ENCODE data around the gene NRP1.

DNA sequence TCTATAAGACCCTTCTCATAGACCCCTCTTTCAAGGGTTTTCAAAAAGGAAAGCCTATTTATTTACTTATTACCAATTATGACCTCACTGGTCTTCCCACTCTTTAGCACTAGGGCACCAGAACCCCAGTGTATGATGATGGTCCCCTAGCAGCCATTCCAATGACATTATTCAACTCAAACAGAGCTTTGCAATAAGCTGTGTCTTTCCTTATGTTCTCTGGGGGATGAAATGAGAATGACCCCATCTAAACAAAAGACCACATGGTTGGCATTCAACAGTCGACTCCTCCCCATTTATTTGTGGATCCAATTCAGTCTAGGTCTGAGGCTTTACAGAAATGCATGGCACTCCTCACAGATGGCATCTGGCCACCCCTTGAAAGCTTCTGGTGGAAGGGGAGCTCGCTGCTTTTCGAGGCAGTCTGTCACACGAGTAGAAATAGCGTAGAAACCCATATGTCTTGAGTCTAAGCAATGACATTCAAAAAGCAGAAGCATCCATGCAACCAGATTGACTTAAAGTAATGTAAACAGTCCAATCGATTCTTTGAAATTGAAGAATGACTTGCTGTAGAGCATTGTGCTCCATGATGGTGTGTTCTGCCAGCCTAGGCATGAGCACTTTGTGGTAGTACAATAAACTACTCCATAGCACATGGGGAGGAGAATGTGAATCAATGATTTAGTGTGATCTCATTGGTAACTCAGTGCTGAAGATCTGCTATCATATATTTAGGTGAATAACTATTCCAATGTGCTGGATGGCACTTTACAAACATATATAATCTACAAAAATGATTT, 29.8 kb downstream of the NRP1 start:
- TF ChIP-seq JUN (IDR thresholded peaks at IDR 0.05; ENCODE audit: borderline replicate concordance, insufficient read depth, insufficient read length, low read depth) (no peak), MYC (IDR thresholded peaks at IDR 0.05; ENCODE audit: low read depth, low read length) (no peak), POLR2A (IDR thresholded peaks at IDR 0.05; ENCODE audit: low read depth, low read length) (no peak)
- TF ChIP-seq, protein P1, sequence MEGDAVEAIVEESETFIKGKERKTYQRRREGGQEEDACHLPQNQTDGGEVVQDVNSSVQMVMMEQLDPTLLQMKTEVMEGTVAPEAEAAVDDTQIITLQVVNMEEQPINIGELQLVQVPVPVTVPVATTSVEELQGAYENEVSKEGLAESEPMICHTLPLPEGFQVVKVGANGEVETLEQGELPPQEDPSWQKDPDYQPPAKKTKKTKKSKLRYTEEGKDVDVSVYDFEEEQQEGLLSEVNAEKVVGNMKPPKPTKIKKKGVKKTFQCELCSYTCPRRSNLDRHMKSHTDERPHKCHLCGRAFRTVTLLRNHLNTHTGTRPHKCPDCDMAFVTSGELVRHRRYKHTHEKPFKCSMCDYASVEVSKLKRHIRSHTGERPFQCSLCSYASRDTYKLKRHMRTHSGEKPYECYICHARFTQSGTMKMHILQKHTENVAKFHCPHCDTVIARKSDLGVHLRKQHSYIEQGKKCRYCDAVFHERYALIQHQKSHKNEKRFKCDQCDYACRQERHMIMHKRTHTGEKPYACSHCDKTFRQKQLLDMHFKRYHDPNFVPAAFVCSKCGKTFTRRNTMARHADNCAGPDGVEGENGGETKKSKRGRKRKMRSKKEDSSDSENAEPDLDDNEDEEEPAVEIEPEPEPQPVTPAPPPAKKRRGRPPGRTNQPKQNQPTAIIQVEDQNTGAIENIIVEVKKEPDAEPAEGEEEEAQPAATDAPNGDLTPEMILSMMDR (IDR thresholded peaks at IDR 0.05; ENCODE audit: extremely low read depth in 1 of 2, insufficient read depth in 1 of 2, low read depth in 1 of 2, low read length in 2 of 2) = no peak

Data from endothelial cell of umbilical vein (primary cell).